Activated B cell treated with CpG ODN at 0.5 μM for 24 hours (primary cell): Measurements from ENCODE around the gene CALN1. TPM values are rescaled to one million over a fixed set of nuclear protein-coding genes. Genes with fewer than 3 reads are reported as not detected.

ENCODE experiments used
- ATAC-seq: fragments of 200-7000 bp; cut with Tn5 transposase; one replicate; pipeline ENCODE4 v1.10.0; 2021; ENCODE audit warnings: low read depth, mild to moderate bottlenecking, moderate library complexity
- CTCF ChIA-PET: fragments of 350-600 bp; sonication (Branson Sonifier 250); formaldehyde crosslinking; loops from one replicate; lab custom pipeline; 2021; ENCODE audit warnings: antibody characterized with exemption; lab: Charles Lee
- POLR2A ChIA-PET: fragments of 350-600 bp; sonication (Branson Sonifier 250); formaldehyde crosslinking; loops from one replicate; lab custom pipeline; 2021; ENCODE audit warnings: antibody characterized with exemption; lab: Charles Lee
- DNase-seq: peaks from one replicate; pipeline ENCODE4 v3.0.0; 2022
- H3K27ac Mint-ChIP-seq: one replicate; pipeline ENCODE4 v1.8.0; 2020; ENCODE audit warnings: mixed read lengths
- H3K27me3 Mint-ChIP-seq: one replicate; pipeline ENCODE4 v1.8.0; 2021; ENCODE audit warnings: mixed read lengths
- H3K36me3 Mint-ChIP-seq: one replicate; pipeline ENCODE4 v1.8.0; 2021; ENCODE audit warnings: low read depth, mixed read lengths
- H3K4me1 Mint-ChIP-seq: one replicate; pipeline ENCODE4 v1.8.0; 2021; ENCODE audit warnings: mixed read lengths
- H3K4me3 Mint-ChIP-seq: one replicate; pipeline ENCODE4 v1.8.0; 2020; ENCODE audit warnings: mild to moderate bottlenecking, mixed read lengths
- H3K9me3 Mint-ChIP-seq: one replicate; pipeline ENCODE4 v1.8.0; 2020; ENCODE audit warnings: mixed read lengths
- intact Hi-C: fragments of 100-400 bp; cut with micrococcal nuclease; formaldehyde crosslinking; loops from one replicate; pipeline ENCODE4 v1.15.1; 2024
- total RNA-seq: library from RNA; stranded (reverse); gene quantifications from 2 replicates; pipeline ENCODE4 v1.2.3, GENCODE V29; 2022
- TF ChIP-seq, protein P1 (sequence below): fragments of 200-600 bp; IDR thresholded peaks from one replicate; pipeline ENCODE4 v1.8.0; 2022; ENCODE audit warnings: antibody characterized with exemption, mild to moderate bottlenecking

CALN1 gene
- total RNA-seq, 1 donor from 2014 or later: not detected

GRCh38 chr7:71871446-71871845 lies 540.7 kb downstream of the CALN1 start:
- Mint-ChIP-seq H3K4me1 (no peaks in the 10 kb centered on the region), H3K4me3 (no peak overlapping the region), H3K9me3 (peaks cover 4% of the 10 kb centered on the region), H3K36me3 (no peaks in the 10 kb centered on the region), H3K27ac (no peak overlapping the region), H3K27me3 (no peaks in the 10 kb centered on the region)
- ATAC-seq (no peak), DNase-seq (no peak)
- ChIA-PET CTCF (no interaction called here), POLR2A (no interaction called here)
- intact Hi-C loops: no loop called here
- TF ChIP-seq, protein P1, sequence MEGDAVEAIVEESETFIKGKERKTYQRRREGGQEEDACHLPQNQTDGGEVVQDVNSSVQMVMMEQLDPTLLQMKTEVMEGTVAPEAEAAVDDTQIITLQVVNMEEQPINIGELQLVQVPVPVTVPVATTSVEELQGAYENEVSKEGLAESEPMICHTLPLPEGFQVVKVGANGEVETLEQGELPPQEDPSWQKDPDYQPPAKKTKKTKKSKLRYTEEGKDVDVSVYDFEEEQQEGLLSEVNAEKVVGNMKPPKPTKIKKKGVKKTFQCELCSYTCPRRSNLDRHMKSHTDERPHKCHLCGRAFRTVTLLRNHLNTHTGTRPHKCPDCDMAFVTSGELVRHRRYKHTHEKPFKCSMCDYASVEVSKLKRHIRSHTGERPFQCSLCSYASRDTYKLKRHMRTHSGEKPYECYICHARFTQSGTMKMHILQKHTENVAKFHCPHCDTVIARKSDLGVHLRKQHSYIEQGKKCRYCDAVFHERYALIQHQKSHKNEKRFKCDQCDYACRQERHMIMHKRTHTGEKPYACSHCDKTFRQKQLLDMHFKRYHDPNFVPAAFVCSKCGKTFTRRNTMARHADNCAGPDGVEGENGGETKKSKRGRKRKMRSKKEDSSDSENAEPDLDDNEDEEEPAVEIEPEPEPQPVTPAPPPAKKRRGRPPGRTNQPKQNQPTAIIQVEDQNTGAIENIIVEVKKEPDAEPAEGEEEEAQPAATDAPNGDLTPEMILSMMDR: no peak

DNA sequence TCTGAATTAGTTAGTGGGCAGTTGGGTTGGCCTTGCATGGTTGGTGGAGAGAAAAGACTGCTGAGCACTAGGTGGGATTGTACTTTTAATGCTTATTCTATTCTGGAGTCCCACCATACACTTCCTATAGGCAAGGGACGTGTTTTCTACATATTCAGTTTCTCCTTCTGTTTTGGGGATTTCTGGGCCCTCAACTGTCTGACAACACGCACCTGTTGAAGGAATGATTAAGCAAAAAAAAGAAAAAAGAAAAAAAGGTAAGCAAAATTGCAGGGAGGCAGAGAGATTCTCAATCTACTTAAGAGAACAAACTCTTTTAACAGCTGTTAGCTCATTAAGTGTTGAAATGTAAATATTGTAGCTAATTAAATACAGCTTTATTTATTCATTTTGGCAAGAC lies 541.3 kb downstream of the CALN1 start:
- ATAC-seq (no peak), DNase-seq (no peak)
- TF ChIP-seq, protein P1: no peak
- Mint-ChIP-seq H3K9me3 (peaks cover 2% of the 10 kb centered on the region), H3K36me3 (no peaks in the 10 kb centered on the region), H3K4me1 (no peaks in the 10 kb centered on the region), H3K27ac (no peak overlapping the region), H3K27me3 (no peaks in the 10 kb centered on the region), H3K4me3 (no peak overlapping the region)
- POLR2A ChIA-PET: no interaction called here
- CTCF ChIA-PET: no interaction called here
- intact Hi-C loops: no loop called here

- no peaks in the 10 kb centered on the region for H3K9me3 Mint-ChIP-seq
- H3K27me3 Mint-ChIP-seq: no peaks in the 10 kb centered on the region
- intact Hi-C loops: no loop called here
- no peak overlapping the region for H3K4me3 Mint-ChIP-seq
- TF ChIP-seq, protein P1: no peak
- H3K4me1 Mint-ChIP-seq: no peaks in the 10 kb centered on the region
- no peak overlapping the region for H3K27ac Mint-ChIP-seq
- H3K36me3 Mint-ChIP-seq: no peaks in the 10 kb centered on the region
- DNase-seq: no peak
- POLR2A ChIA-PET: no interaction called here
- CTCF ChIA-PET: no interaction called here
- no peak for ATAC-seq
These were observed 543.3 kb downstream of the CALN1 start for GRCh38 chr7:71868797-71869196.

DNA sequence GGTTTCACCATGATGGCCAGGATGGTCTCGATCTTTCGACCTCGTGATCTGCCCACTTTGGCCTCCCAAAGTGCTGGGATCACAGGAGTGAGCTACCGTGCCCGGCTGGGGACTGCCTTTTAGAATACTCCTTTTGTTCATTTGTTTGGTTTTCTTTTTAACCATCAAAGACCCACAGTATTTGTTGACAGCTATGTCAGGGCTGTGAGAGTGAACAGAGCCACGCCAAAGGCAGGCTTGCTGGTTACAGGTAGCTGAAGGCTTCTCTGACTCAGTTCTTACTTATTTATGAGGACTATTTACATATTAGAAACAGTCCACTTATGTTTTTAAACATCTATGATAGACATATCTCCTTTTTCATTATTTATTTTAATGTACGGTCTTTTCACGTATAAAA lies 544.5 kb downstream of the CALN1 start:
- CTCF ChIA-PET: no interaction called here
- H3K27ac Mint-ChIP-seq: no peak overlapping the region

GRCh38 chr7:71865172-71865571 lies 547.0 kb downstream of the CALN1 start:
- Mint-ChIP-seq H3K4me3 (no peak overlapping the region), H3K36me3 (no peaks in the 10 kb centered on the region), H3K27ac (no peak overlapping the region), H3K4me1 (no peaks in the 10 kb centered on the region), H3K9me3 (no peaks in the 10 kb centered on the region), H3K27me3 (no peaks in the 10 kb centered on the region)
- TF ChIP-seq, protein P1: no peak
- POLR2A ChIA-PET: no interaction called here
- ATAC-seq: no peak
- no peak for DNase-seq
- intact Hi-C loops: no loop called here
- CTCF ChIA-PET: no interaction called here

More for the DNA sequence above, 544.5 kb downstream of the CALN1 start:
- H3K27me3 Mint-ChIP-seq: no peaks in the 10 kb centered on the region
- POLR2A ChIA-PET: no interaction called here
- intact Hi-C loops: no loop called here
- H3K9me3 Mint-ChIP-seq: no peaks in the 10 kb centered on the region
- TF ChIP-seq, protein P1: no peak
- no peaks in the 10 kb centered on the region for H3K36me3 Mint-ChIP-seq
- DNase-seq: no peak
- H3K4me1 Mint-ChIP-seq: no peaks in the 10 kb centered on the region
- H3K4me3 Mint-ChIP-seq: no peak overlapping the region
- no peak for ATAC-seq
